OCI-LY3 (cell line): ENCODE results near the gene TMEM213.

ENCODE experiments used
- CTCF ChIP-seq: fragments of 200-600, 300-600 bp; sonication (generic); IDR thresholded peaks from 2 replicates; pipeline ENCODE4 v1.5.1; 2014; ENCODE audit warnings: antibody characterized with exemption, low read length, low read depth
- EZH2phosphoT487 ChIP-seq: fragments of 200-600 bp; shearing (Covaris generic); IDR thresholded peaks from 2 replicates; pipeline ENCODE4 v1.6.1; 2018; ENCODE audit warnings: antibody characterized with exemption, mixed run types, low read depth

- TF ChIP-seq CTCF (no peak), EZH2phosphoT487 (no peak)
These were observed 3.5 kb downstream of the TMEM213 start for GRCh38 chr7:138801256-138801655.
